H1 (cell line): ENCODE data around the gene CRK. TPM values are rescaled to one million over a fixed set of nuclear protein-coding genes. Genes with fewer than 3 reads are reported as not detected.

Experiments
- BCL11A ChIP-seq, 2 experiments: IDR thresholded peaks; one replicate each; pipeline ENCODE4 v1.6.1; 2011; ENCODE audit warnings: low read depth in 2 of 2, low read length in 2 of 2, mild to moderate bottlenecking in 2 of 2
- CHD7 ChIP-seq: fragments of 300-600 bp; sonication (generic); IDR thresholded peaks from 2 replicates; pipeline ENCODE4 v1.7.1; 2012; ENCODE audit warnings: low read length, moderate library complexity, mild to moderate bottlenecking, inconsistent platforms; ENCODE audit not compliant: insufficient replicate concordance
- CTBP2 ChIP-seq: IDR thresholded peaks from 2 replicates; pipeline ENCODE4 v1.7.0; 2011; ENCODE audit warnings: borderline replicate concordance, mild to moderate bottlenecking, moderate library complexity, mixed read lengths, low read length; ENCODE audit not compliant: insufficient read depth, insufficient read length
- E2F6 ChIP-seq: IDR thresholded peaks from 2 replicates; pipeline ENCODE4 v1.6.1; 2012; ENCODE audit warnings: inconsistent platforms
- EP300 ChIP-seq, 2 experiments: IDR thresholded peaks; 1 replicate in 1 of 2; 2 replicates in 1 of 2; pipeline ENCODE4 v1.6.1; 2011 to 2012; ENCODE audit warnings: low read depth in 2 of 2, low read length in 2 of 2, mild to moderate bottlenecking in 2 of 2, borderline replicate concordance in 1 of 2, inconsistent platforms in 1 of 2, moderate library complexity in 1 of 2
- EZH2 ChIP-seq: fragments of 200-600 bp; sonication (generic); IDR thresholded peaks from 2 replicates; pipeline ENCODE4 v1.7.1; 2012; ENCODE audit warnings: low read depth, mild to moderate bottlenecking, moderate library complexity, low read length, inconsistent platforms; ENCODE audit not compliant: severe bottlenecking
- polyA plus RNA-seq, 7 experiments: library from polyadenylated mRNA; depleted of rRNA in 3 of 7; stranded (reverse) in 5 of 7; unstranded in 2 of 7; fragments of >200 nt in 5 of 7; fragments of 200-250 nt in 2 of 7; gene quantifications; 1 replicate in 5 of 7; 2 replicates in 1 of 7; 4 replicates in 1 of 7; pipeline versions ENCODE4 v1.2.1 to v1.2.3, GENCODE V29; 2011 to 2013; ENCODE audit warnings: missing spikeins in 2 of 7, mixed read lengths in 2 of 7
- total RNA-seq: library from RNA; stranded (reverse); fragmentation: NEBNext Ultra II Directional; extraction: Animal tissue kit (Norgen Biotek cat#: 25700); gene quantifications from 2 replicates; pipeline ENCODE4 v1.2.1, GENCODE V29; 2021

Gene CRK
- total and polyA plus RNA-seq, 2 of the 8 experiments (the other 6 are each of a cell fraction or from before 2014, with no cell fraction given): 32.8 to 57.1 TPM

GRCh38 chr17:1416414-1416813 lies 39.6 kb downstream of the CRK start (continued):
- TF ChIP-seq CHD7 (no peak), BCL11A (IDR thresholded peaks at IDR 0.05; ENCODE audit: low read depth in 2 of 2, low read length in 2 of 2) (no peak), CTBP2 (no peak), EP300 (IDR thresholded peaks at IDR 0.05; ENCODE audit: borderline replicate concordance in 1 of 2, low read depth in 2 of 2, low read length in 2 of 2) (no peak), E2F6 (no peak), EZH2 (no peak)
